Smooth muscle cell (in vitro differentiated cells): ENCODE results near the gene PRKCH. TPM values are rescaled to one million over a fixed set of nuclear protein-coding genes. Genes with fewer than 3 reads are reported as not detected.

ENCODE experiments used
- DNase-seq: peaks from one replicate; lab custom pipeline; 2025; ENCODE audit not compliant: unreplicated experiment; lab: John Stamatoyannopoulos, UW
- H2AFZ ChIP-seq: fragments of 200-600 bp; sonication (generic); 2 replicates; pipeline ENCODE4 v1.6.0; 2016; ENCODE audit warnings: antibody characterized with exemption, low read depth, mild to moderate bottlenecking
- H3F3A ChIP-seq: fragments of 200-600 bp; sonication (generic); 2 replicates; pipeline ENCODE4 v1.6.0; 2017; ENCODE audit warnings: antibody characterized with exemption, low read depth
- H3K27ac ChIP-seq: fragments of 200-600 bp; sonication (generic); 2 replicates; pipeline ENCODE4 v1.5.1; 2016; ENCODE audit warnings: low read depth, mild to moderate bottlenecking
- H3K27me3 ChIP-seq: fragments of 200-600 bp; sonication (generic); 2 replicates; pipeline ENCODE4 v1.6.1; 2016; ENCODE audit warnings: low read depth, mild to moderate bottlenecking
- H3K36me3 ChIP-seq: fragments of 200-600 bp; sonication (generic); 2 replicates; pipeline ENCODE4 v1.5.1; 2016; ENCODE audit warnings: low read depth
- H3K4me1 ChIP-seq: fragments of 200-600 bp; sonication (generic); 2 replicates; pipeline ENCODE4 v1.5.1; 2016; ENCODE audit warnings: low read depth
- H3K4me2 ChIP-seq: fragments of 200-600 bp; sonication (generic); 2 replicates; pipeline ENCODE4 v1.6.0; 2016; ENCODE audit warnings: mild to moderate bottlenecking
- H3K4me3 ChIP-seq: fragments of 200-600 bp; sonication (generic); 2 replicates; pipeline ENCODE4 v1.5.1; 2016; ENCODE audit warnings: mild to moderate bottlenecking
- H3K79me2 ChIP-seq: fragments of 200-600 bp; sonication (generic); 2 replicates; pipeline ENCODE4 v1.6.0; 2016; ENCODE audit warnings: low read depth, mild to moderate bottlenecking
- H3K9ac ChIP-seq: fragments of 200-600 bp; sonication (generic); 2 replicates; pipeline ENCODE4 v1.6.0; 2016; ENCODE audit warnings: low read depth
- H3K9me3 ChIP-seq: fragments of 200-600 bp; sonication (generic); replicated peaks from 2 replicates; pipeline ENCODE4 v1.5.1; 2016; ENCODE audit warnings: low read depth
- H4K20me1 ChIP-seq: fragments of 200-600 bp; sonication (generic); 2 replicates; pipeline ENCODE4 v1.6.0; 2016; ENCODE audit warnings: low read depth
- CTCF ChIP-seq: fragments of 200-600 bp; sonication (generic); IDR thresholded peaks from 2 replicates; pipeline ENCODE4 v1.5.1; 2017; ENCODE audit warnings: borderline replicate concordance, mild to moderate bottlenecking, antibody characterized with exemption; ENCODE audit not compliant: insufficient read depth, poor library complexity, severe bottlenecking
- WGBS: methylation state at CpG from one replicate; pipeline ENCODE4 v1.1.7; 2016; ENCODE audit warnings: low lambda C conversion rate; 5-methylcytosine and 5-hydroxymethylcytosine counted together
- polyA plus RNA-seq: library from polyadenylated mRNA; unstranded; fragments of >200 nt; fragmentation: Nextera tagmentation; extraction: Ambion mirVana; gene quantifications from 2 replicates; pipeline ENCODE4 v1.2.1, GENCODE V29; 2016
- total RNA-seq: library from RNA; depleted of rRNA; stranded (reverse); fragments of >200 nt; gene quantifications from 2 replicates; pipeline ENCODE4 v1.2.3, GENCODE V29; 2014

The PRKCH gene
- total and polyA plus RNA-seq, 2 experiments from 2014 or later: 1.5 to 7.6 TPM

GRCh38 chr14:61493239-61493638, 171.9 kb downstream of the PRKCH start:
- DNase-seq: no peak
- peak overlapping the region; percentile 29 for H3K27ac ChIP-seq
- H3K27me3 ChIP-seq: no peaks in the 10 kb centered on the region
- H3K36me3 ChIP-seq: no peaks in the 10 kb centered on the region
- no peak overlapping the region for H3K4me3 ChIP-seq
- peak overlapping the region; percentile 24 for H2AFZ ChIP-seq
- H3K4me1 ChIP-seq: peaks cover 6% of the 10 kb centered on the region
- H3K9ac ChIP-seq: no peak overlapping the region
- 53% methylated on average over 3 of the region's 3 CpGs for WGBS
- peak overlapping the region; percentile 10 for H3K4me2 ChIP-seq
- TF ChIP-seq CTCF: no peak
- no peaks in the 10 kb centered on the region for H4K20me1 ChIP-seq
- no peaks in the 10 kb centered on the region for H3K9me3 ChIP-seq
- peaks cover 3% of the 10 kb centered on the region for H3F3A ChIP-seq
- H3K79me2 ChIP-seq: no peaks in the 10 kb centered on the region

- WGBS: 85% methylated on average over 1 of the region's 1 CpG
- no peak for TF ChIP-seq CTCF
- no peak overlapping the region for H3K4me2 ChIP-seq
- H3K4me3 ChIP-seq: no peak overlapping the region
- H3K36me3 ChIP-seq: no peaks in the 10 kb centered on the region
- H3K9ac ChIP-seq: no peak overlapping the region
- H4K20me1 ChIP-seq: no peaks in the 10 kb centered on the region
- H3K27me3 ChIP-seq: no peaks in the 10 kb centered on the region
- no peaks in the 10 kb centered on the region for H3K79me2 ChIP-seq
- no peaks in the 10 kb centered on the region for H3K9me3 ChIP-seq
- no peaks in the 10 kb centered on the region for H3F3A ChIP-seq
- H3K4me1 ChIP-seq: peaks cover 6% of the 10 kb centered on the region
- DNase-seq: no peak
- no peak overlapping the region for H3K27ac ChIP-seq
- no peak overlapping the region for H2AFZ ChIP-seq
These were observed 172.6 kb downstream of the PRKCH start for GRCh38 chr14:61494018-61494417.

GRCh38 chr14:61495809-61496208, 174.4 kb downstream of the PRKCH start:
- no peaks in the 10 kb centered on the region for H3K9me3 ChIP-seq
- H2AFZ ChIP-seq: no peak overlapping the region
- over 99% methylated on average over 5 of the region's 5 CpGs for WGBS

More at GRCh38 chr14:61495809-61496208, 174.4 kb downstream of the PRKCH start:
- TF ChIP-seq CTCF: no peak
- Histone ChIP-seq H3K79me2 (no peaks in the 10 kb centered on the region), H3F3A (no peaks in the 10 kb centered on the region), H3K27me3 (no peaks in the 10 kb centered on the region), H3K4me3 (no peak overlapping the region), H3K4me1 (peaks cover 6% of the 10 kb centered on the region), H4K20me1 (no peaks in the 10 kb centered on the region), H3K4me2 (no peak overlapping the region), H3K9ac (no peak overlapping the region), H3K36me3 (no peaks in the 10 kb centered on the region), H3K27ac (no peak overlapping the region)
- DNase-seq: no peak
